HG03280 (cell line): ENCODE data around the gene ADCK1.
A peak's percentile ranks its signal among the peaks of the same experiment; 100 is the strongest.
"Not testable (repeated sequence)": the region's sequence is repeated elsewhere in the genome, so short reads cannot be mapped to it uniquely, and the experiment has no call there.

ENCODE experiments used
- ATAC-seq: cut with Tn5 transposase; IDR thresholded peaks from one replicate; pipeline ENCODE4 v1.9.1; 2021; ENCODE audit warnings: mild to moderate bottlenecking, moderate library complexity; ENCODE audit not compliant: unreplicated experiment

The ADCK1 gene, protein sequence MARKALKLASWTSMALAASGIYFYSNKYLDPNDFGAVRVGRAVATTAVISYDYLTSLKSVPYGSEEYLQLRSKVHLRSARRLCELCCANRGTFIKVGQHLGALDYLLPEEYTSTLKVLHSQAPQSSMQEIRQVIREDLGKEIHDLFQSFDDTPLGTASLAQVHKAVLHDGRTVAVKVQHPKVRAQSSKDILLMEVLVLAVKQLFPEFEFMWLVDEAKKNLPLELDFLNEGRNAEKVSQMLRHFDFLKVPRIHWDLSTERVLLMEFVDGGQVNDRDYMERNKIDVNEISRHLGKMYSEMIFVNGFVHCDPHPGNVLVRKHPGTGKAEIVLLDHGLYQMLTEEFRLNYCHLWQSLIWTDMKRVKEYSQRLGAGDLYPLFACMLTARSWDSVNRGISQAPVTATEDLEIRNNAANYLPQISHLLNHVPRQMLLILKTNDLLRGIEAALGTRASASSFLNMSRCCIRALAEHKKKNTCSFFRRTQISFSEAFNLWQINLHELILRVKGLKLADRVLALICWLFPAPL

DNA sequence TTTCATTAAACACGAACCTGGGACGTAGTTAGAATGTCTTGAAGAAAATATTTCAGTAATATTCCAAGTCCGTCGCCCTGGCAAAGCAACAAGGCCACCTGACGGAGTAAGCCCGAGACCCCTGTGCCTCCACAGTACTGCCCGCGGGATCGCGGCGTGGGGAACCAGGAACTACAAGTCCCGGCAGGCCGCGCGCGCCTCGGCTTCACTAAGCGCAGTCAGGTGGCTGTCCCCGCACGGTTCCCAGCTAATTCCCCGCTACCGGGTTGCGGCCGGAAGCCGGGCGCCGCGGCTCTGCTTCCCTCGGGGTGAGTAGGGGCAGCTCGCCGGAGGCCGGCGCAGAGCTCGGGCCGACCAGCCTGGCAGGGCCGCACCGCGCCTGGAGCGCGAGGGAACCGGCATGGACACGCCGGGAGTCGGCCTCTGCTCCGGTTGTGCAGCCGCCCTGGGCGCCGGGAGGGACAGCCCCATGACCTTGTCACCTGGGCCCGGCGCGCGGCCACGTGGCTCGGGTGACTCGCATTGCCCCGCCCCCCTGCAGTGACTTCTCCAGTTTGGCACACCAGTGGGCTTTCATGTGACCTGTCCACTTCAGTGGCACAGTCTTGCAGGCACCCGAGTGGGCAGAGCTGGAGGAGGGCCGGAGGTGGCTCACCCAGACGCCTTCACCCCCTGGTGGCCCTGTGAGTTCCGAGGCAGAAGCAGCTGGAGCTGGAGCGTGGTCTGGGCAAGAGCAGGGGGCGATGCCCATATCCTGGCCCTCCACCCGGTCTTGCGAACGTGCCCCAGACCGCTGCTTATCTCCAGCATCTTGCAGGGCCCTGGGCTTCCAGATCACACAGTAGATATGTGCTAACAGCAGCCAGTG, at the start of gene ADCK1:
Gene ADCK1, plus strand, starts transcription at position 247 of the 868 bp plus-strand sequence. CDS start 18,870 bp downstream, outside the sequence.
- ATAC-seq: peak; percentile 95

DNA sequence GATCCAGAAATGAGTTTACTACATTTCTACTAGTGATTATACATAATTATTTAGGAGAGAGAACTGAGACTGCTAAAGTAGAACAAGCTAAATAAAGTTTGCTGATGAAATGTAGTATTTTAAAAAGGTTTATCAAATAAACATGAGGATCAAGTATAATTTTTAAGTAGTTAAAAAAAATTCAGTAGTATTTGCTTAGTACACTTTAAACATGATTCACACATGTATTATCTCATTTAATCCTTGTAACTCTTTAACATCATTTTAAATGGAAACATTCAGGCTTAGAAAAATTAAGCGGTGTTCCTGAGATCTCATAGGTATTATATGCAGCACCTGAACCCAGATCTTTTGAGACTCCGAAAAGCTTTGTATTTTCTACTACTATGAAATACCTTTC, 47.6 kb upstream of the ADCK1 start:
- ATAC-seq: no peak

DNA sequence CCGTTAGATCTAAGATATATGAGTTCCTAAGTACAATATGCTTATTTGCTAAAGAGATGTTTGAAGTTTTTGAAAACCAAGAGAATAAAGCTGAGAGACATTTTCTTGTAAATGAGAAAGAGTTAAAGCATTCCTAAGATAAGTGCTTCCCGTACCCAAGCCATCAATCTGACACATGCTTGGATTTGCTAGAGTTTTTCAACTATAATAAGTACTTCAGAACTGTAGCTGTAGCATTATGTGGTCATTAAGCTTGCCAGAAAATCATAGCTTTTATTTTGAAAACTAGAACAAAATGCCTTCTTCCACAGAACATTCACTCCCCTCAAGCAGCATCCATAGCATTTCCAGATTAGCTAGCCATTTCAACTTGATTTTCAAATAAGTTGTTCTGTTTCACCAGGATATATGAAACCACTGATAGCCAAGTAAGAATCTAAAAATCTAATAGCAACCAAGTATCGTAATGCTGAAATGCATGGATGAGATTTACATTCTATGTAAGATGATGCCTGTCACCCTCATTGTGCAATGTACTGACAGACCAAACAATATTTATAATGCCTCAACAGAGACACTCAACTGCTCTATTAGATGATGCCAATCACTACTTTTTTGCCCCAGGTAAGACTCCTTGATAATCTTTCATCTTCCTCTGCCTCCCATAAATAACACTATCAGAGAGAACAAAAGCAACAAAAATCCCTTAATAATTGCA, 47.0 kb upstream of the ADCK1 start:
- no peak for ATAC-seq

DNA sequence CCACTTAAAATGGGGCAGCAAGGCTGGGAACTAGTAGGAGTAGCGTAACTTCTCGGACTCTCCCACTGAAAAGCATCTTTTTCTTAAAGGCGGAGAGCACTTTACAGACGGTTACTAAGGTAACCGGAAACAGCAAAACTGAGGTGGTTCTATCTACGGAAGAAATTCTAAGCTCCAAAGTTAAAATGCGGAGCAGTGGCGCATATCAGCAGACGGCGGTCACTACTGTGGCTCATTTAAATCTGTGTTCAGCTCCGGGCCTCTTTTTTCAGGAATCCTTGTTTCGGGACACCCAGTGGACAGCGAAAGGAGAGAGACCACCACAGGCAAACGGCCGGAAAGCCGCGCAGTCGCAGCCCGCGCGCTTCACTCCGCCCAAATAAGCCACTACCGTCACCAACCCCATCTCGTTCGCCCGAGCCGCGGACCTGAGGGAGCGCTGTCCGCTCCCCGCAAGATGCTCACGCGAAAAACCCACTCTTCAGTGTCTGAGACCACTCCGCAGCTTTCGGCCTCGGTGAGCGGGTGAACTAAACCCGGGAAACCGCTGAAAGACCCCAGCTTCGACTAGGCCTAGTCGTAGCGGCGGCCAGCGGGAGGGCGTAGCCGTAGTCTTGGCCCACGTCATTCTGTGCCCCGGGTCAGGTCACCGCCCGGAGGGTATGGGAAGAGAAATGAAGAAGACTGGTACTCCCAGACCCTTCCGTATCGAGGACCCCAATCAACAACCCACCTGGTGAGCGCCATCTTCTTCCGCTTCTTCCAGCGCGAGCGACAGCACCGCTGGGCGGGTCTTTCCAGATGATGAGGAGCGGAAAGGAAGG, 39.3 kb upstream of the ADCK1 start, which contains the start of gene SNW1:
Gene SNW1, minus strand, starts transcription at position 776 of the 824 bp plus-strand sequence. Its CDS starts 29 bp downstream, at position 747.
- ATAC-seq: peak; percentile 85

DNA sequence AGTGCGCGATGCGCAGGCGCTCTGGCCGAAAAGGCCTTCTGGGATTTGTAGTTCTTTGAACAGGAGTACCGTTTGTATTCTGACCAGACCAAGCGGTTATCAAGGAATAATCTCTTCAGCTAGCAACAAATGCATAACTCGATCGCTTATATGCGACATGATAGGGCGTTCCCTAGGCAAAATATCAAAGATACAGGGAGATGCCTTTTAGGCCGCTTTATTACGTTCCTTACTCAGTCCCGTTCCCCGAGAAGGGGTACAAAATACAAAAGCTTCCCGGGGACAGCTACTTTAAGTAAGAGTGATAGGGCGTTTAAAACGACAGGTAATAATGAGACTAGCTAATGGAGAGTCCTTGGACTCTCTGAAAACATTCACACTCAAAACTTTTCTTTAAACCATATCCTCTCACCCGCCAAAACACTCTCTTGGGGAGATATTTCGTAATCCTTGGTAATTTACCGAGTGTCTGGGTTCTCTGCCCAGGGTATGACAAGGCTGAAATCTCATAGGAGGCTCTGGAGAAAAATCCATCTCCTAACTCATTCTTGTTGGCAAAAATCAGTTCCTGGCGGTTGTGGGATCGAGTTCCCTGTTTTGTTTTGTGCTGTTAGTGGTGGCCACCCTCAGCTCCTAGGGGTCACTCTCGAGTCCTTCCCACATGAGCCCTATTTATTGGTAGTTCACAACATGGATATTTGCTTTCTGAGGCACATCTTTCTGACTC, 38.5 kb upstream of the ADCK1 start:
- peak; percentile 25 for ATAC-seq

DNA sequence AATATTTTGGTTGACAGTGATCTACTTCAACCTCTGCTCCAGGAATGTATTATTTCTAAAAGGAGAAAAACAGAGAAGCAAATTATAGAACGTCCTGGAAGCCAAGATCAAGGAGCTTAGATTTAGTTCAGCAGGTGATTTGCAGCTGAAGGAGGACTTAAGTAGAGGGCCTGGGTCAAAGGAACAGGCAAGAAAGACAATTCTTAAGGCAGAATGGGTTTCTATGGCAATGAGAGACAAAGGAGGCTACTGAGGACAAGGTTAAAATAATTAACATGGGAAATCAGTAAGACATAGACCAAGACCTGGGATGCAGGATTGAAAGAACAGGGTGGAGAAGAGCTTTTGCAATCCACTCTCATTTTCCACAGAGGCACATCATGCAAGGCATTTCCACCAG, 36.6 kb upstream of the ADCK1 start:
- ATAC-seq: no peak

DNA sequence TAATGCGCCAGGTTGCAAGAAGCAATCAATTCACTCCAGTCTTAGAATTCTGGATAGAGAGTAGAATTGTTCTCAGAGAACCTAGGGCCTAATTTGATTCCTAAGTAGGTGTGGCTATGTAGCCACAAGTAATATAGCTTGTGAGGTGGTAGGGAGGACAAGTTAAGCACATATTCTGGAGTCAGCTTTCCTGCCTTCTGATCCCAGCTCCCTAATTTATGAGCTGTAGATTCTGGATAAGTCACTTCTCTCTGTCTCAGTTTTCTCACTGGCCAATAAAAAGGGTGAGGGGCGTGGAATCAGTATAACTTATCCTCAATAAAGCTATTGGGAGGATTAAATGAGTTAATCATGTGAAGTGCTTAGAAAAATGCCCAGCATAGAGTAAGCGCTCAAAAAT, 35.9 kb upstream of the ADCK1 start:
- no peak for ATAC-seq

DNA sequence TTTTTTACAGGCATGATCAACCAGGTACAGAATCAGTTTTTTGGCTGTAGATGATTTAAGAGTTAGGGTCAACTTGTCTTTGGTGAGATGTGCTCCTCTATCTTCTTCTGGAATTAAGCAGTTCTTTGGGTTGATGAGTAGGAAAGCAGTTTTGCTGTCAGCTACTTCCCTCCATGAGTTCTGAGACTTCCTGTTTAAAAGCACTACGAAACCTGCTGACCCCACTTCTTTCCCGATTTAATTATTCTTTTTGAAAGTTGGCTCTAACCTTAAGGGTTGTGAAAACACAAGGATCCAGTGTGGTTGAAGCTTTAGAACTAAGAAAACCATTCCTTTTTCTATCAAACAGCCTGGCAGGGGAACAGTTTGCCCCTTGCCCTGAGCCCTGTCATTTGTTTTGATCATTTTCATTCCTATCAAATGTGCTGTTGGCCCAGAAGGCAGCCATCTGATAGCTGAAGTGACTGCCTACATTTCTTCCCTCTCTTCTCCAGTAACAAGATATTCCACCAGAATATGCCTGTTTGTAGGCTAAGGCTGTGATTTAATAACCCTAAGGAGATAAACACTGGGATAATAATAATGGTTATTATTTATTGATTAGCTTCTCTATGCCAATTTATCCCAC, 31.4 kb upstream of the ADCK1 start:
- not testable (repeated sequence) for ATAC-seq

DNA sequence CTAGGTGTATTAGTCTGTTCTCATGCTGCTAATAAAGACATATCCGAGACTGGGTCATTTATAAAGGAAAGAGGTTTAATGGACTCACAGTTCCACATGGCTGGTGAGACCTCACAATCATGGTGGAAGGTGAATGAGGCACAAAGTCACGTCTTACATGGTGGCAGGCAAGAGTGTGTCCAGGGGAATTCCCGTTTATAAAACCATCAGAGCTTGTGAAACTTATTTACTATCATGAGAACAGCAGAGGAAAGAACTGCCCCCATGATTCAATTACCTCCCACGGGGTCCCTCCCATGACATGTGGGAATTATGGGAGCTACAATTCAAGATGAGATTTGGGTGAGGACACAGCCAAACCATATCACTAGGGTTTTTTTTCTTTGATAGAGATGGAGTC, 25.9 kb upstream of the ADCK1 start:
- ATAC-seq: not testable (repeated sequence)

DNA sequence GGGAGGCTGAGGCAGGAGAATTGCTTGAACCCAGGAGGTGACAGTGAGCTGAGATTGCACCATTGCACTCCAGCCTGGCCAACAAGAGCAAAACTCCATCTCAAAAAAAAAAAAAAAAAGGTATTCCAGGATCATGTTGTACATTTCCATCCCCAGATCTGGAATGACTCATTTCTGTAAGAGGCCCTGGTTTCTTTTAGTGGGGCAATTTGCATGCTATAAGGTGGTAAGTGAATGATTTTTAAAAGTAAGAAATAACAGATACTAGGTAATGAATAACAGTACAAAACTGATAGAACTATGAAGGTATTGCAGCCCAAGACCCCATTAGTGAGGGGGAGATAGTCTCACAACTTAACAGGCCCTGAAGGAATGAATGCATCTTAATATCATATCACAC, 17.7 kb upstream of the ADCK1 start:
- ATAC-seq: no peak

DNA sequence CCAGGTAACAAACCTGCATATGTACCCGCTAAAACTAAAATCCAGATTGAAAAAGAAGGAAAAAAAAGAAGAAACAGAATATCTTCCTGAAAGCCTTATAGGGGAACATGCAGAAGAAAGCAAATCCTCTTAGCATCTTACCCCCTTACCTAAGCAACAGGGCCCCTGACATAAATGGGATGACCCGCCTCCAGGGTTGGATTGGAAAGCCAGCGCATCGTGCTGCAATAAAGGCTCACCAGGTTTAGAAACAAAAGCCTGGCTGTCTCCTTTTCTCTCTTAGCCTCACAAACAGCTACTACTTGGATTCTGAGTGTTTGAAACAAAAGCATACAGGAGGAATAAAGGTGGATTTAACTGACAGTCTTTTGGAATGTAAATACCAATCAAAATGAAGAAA, 13.8 kb upstream of the ADCK1 start:
- no peak for ATAC-seq

DNA sequence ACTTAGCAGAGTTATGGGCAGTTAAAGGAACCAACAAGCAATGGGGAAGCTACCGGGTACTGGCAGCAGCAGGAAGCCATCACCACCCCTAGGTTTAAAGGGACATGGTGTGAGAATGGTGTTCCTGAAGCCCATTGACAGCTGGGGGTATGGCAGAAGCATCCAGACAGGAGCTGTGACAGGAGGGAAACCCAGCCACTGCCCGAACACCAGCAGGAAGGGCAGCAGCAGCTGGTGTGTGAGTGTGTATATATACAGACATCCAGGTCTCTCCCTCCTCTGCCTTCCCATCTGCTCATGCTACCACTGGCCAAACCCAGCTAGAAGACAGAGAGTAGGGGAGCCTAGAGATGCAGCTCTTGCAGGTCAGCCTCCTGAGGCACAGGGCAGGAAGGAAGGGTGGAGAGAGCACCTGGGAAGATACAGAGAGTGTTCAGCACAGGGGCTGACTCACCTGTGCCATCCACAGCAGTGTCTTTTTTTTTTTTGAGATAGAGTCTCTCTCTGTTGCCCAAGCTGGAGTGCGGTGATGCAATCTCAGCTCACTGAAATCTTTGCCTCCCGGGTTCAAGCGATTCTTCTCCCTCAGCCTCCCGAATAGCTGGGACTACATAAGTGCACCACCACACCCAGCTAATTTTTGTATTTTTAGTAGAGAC, 9.2 kb upstream of the ADCK1 start:
- no peak for ATAC-seq

DNA sequence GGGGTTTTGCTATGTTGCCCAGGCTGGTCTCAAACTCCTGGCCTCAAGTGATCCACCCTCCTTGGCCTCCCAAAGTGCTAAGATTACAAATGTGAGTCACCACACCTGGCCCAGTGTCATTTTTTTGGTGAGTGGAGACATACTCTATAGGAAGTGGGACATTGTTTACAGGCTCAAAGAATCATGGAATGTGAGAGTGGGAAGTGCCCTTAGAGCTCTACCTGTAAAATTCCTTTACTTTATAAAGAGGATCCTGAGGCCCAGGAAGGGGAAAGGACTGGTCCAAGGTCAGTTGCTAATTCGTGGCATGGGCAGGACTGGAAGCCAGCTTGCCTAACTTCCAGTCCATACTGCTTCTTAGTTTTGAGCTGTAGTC, 8.7 kb upstream of the ADCK1 start:
- ATAC-seq: no peak

DNA sequence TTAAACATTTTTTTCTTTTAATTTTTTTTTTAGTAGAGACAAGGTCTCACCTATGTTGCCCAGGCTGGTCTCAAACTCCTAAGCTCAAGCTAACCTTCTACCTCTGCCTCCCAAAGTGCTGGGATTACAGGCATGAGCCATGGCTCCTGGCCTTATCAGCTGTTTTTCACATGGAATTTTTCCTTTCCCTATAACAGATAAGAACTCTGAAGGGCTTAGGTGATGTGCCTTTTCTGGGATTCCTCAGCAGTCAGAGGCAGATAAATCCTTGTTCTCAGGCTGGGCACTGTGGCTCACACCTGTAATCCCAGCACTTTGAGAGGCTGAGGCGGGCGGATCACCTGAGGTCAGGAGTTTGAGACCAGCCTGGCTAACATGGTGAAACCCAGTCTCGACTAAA, 6.7 kb upstream of the ADCK1 start:
- ATAC-seq: not testable (repeated sequence)

DNA sequence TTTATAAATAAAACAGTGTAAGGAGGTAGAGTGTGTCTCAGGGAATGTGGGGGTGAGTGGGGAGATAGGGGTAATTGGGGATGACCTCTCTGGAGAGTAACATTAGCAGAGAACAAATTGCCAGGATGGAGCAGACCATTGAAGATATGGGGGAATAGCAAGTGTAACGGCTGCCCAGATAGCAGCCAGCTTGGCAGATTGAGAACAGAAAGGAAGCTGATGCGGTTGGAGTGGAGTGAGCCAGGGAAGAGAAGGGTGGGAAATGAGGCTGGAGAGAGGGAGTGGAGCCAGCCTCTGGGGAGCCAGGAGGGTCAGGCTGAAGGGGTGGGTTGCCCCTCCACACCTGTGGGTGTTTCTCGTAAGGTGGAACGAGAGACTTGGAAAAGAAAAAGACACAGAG, 5.6 kb upstream of the ADCK1 start:
- ATAC-seq: no peak

DNA sequence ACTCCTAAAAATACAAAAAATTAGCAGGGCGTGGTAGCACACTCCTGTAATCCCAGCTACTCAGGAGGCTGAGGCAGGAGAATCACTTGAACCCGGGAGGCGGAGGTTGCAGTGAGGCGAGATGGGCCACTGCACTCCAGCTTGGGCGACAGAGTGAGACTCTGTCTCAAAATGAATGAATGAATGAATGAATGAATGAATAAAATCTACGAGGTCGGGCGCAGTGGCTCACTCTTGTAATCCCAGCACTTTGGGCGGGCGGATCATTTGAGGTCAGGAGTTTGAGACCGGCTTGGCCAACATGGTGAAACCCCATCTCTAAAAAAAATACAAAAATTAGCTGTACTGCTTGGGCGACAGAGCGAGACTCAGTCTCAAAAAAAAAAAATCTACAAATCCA, 453 bp upstream of the ADCK1 start:
- ATAC-seq: not testable (repeated sequence)

DNA sequence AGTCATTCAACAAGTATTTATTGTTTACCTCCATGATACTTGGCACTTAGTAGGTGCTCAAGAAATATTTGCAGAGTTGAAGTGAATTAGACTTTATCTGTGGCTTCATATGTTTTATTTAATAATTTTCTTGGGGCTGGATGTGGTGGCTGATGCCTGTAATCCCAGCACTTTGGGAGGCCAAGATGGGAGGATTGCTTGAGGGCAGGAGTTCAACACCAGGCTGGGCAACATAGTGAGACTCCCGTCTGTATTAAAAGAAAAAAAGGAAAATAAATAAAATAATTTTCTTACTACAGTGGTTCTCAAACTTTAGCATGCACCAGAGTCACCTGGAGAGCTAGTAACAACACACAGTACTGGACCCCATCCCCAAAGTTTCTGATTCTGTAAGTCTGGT, 905 bp downstream of the ADCK1 start:
- ATAC-seq: no peak

DNA sequence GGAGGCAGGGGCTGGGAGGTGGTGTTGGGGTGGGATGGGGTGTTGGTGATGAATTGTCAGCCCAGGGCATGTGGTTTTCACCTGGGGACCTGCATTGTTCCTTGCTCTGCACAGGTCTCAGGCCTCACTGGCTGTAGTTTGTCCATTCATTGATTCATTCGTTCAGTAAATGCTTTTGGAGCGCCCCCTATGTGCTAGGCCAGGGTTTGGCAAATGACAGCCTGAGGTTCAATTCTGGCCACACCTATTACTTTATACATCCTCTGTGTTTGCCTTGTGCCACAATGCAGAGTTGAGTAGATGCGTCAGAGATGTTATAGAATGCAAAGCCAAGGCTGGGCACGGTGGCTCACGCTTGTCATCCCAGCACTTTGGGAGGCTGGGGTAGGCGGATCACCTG, 4.7 kb downstream of the ADCK1 start:
- ATAC-seq: no peak

DNA sequence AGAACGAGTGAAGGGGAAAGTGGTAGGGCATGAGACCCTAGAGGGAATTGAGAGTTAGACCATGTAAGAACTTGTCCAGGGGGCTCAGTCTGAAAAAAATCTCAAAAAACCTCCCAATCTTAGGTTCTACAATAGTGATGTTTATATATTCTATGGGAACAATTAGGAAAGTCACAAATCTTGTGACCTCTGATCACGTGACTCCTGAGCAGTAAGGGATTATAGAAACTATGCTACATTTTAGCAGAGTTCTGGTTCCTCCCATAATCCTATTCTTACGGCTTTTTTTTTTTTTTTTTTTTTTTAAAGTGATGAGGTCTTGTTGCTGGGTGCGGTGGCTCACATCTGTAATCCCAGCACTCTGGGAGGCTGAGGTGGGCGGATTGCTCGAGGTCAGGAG, 5.8 kb downstream of the ADCK1 start:
- no peak for ATAC-seq
